Liver (tissue), 3 donors: ENCODE results near the gene PXYLP1.

Source experiments
- ATF3 ChIP-seq: IDR thresholded peaks from 2 replicates; pipeline ENCODE4 v1.6.1; 2016; ENCODE audit warnings: antibody characterized with exemption
- EGR1 ChIP-seq, 2 donors: IDR thresholded peaks; 2 replicates each; pipeline ENCODE4 v1.6.1; 2016 to 2018; ENCODE audit warnings: antibody characterized with exemption in 2 of 2, low read depth in 2 of 2
- GABPA ChIP-seq, 2 donors: IDR thresholded peaks in 1 of 2; conservative IDR thresholded peaks in 1 of 2; 2 replicates each; pipeline ENCODE4 v1.6.1; 2016; ENCODE audit warnings: antibody characterized with exemption in 2 of 2, mild to moderate bottlenecking in 1 of 2, moderate library complexity in 1 of 2
- HNF4G ChIP-seq: IDR thresholded peaks from 2 replicates; pipeline ENCODE4 v1.6.1; 2016; ENCODE audit warnings: antibody characterized with exemption
- MAX ChIP-seq: IDR thresholded peaks from 2 replicates; pipeline ENCODE4 v1.6.1; 2016; ENCODE audit warnings: antibody characterized with exemption
- NR2F2 ChIP-seq: IDR thresholded peaks from 2 replicates; pipeline ENCODE4 v1.6.1; 2016; ENCODE audit warnings: antibody characterized with exemption
- RAD21 ChIP-seq, 2 donors: IDR thresholded peaks; 2 replicates each; pipeline ENCODE4 v1.6.1; 2016; ENCODE audit warnings: antibody characterized with exemption in 2 of 2, mild to moderate bottlenecking in 2 of 2
- RXRA ChIP-seq, 2 donors: IDR thresholded peaks; 2 replicates each; pipeline ENCODE4 v1.6.1; 2017 to 2018; ENCODE audit warnings: antibody characterized with exemption in 2 of 2, mild to moderate bottlenecking in 1 of 2
- SP1 ChIP-seq: IDR thresholded peaks from 2 replicates; pipeline ENCODE4 v1.6.1; 2018; ENCODE audit warnings: antibody characterized with exemption, mild to moderate bottlenecking
- TAF1 ChIP-seq: conservative IDR thresholded peaks from 2 replicates; pipeline ENCODE4 v1.6.1; 2016; ENCODE audit warnings: antibody characterized with exemption, mild to moderate bottlenecking
- YY1 ChIP-seq: IDR thresholded peaks from 2 replicates; pipeline ENCODE4 v1.6.1; 2016; ENCODE audit warnings: antibody characterized with exemption, mild to moderate bottlenecking
- ZBTB33 ChIP-seq: IDR thresholded peaks from 2 replicates; pipeline ENCODE4 v1.6.1; 2016; ENCODE audit warnings: antibody characterized with exemption
- TF ChIP-seq, protein P1 (sequence below): fragments of 150-350 bp; IDR thresholded peaks from 2 replicates; pipeline ENCODE4 v1.5.1; 2017; ENCODE audit warnings: improper control_type of control experiment, low read depth, low read length; ENCODE audit not compliant: missing input control
- TF ChIP-seq, protein P2 (sequence below): IDR thresholded peaks from 2 replicates; pipeline ENCODE4 v1.6.1; 2016; ENCODE audit warnings: antibody characterized with exemption, mild to moderate bottlenecking
- donor health status: healthy.
- donor health status: healthy.

DNA sequence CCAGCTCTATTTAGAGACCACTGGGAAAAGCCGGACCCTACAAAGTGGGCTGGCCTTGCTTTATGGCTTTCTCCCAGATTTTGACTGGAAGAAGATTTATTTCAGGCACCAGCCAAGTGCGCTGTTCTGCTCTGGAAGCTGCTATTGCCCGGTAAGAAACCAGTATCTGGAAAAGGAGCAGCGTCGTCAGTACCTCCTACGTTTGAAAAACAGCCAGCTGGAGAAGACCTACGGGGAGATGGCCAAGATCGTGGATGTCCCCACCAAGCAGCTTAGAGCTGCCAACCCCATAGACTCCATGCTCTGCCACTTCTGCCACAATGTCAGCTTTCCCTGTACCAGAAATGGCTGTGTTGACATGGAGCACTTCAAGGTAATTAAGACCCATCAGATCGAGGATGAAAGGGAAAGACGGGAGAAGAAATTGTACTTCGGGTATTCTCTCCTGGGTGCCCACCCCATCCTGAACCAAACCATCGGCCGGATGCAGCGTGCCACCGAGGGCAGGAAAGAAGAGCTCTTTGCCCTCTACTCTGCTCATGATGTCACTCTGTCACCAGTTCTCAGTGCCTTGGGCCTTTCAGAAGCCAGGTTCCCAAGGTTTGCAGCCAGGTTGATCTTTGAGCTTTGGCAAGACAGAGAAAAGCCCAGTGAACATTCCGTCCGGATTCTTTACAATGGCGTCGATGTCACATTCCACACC is 60.9 kb downstream of the PXYLP1 start:
- TF ChIP-seq, protein P1, sequence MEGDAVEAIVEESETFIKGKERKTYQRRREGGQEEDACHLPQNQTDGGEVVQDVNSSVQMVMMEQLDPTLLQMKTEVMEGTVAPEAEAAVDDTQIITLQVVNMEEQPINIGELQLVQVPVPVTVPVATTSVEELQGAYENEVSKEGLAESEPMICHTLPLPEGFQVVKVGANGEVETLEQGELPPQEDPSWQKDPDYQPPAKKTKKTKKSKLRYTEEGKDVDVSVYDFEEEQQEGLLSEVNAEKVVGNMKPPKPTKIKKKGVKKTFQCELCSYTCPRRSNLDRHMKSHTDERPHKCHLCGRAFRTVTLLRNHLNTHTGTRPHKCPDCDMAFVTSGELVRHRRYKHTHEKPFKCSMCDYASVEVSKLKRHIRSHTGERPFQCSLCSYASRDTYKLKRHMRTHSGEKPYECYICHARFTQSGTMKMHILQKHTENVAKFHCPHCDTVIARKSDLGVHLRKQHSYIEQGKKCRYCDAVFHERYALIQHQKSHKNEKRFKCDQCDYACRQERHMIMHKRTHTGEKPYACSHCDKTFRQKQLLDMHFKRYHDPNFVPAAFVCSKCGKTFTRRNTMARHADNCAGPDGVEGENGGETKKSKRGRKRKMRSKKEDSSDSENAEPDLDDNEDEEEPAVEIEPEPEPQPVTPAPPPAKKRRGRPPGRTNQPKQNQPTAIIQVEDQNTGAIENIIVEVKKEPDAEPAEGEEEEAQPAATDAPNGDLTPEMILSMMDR: no peak
- TF ChIP-seq HNF4G (peak; percentile 58), YY1 (no peak), RAD21 (IDR thresholded peaks at IDR 0.05) (no peak), TAF1 (no peak), SP1 (peak; percentile 47), MAX (no peak), RXRA (IDR thresholded peaks at IDR 0.05) (no peak), EGR1 (IDR thresholded peaks at IDR 0.05; ENCODE audit: low read depth in 2 of 2) (no peak), NR2F2 (no peak), ZBTB33 (no peak), GABPA (IDR thresholded peaks at IDR 0.05 in 1 of 2, conservative IDR thresholded peaks at IDR 0.05 in 1 of 2) (peak in 1 of 2 donors; percentile 40), ATF3 (no peak)
- TF ChIP-seq, protein P2, sequence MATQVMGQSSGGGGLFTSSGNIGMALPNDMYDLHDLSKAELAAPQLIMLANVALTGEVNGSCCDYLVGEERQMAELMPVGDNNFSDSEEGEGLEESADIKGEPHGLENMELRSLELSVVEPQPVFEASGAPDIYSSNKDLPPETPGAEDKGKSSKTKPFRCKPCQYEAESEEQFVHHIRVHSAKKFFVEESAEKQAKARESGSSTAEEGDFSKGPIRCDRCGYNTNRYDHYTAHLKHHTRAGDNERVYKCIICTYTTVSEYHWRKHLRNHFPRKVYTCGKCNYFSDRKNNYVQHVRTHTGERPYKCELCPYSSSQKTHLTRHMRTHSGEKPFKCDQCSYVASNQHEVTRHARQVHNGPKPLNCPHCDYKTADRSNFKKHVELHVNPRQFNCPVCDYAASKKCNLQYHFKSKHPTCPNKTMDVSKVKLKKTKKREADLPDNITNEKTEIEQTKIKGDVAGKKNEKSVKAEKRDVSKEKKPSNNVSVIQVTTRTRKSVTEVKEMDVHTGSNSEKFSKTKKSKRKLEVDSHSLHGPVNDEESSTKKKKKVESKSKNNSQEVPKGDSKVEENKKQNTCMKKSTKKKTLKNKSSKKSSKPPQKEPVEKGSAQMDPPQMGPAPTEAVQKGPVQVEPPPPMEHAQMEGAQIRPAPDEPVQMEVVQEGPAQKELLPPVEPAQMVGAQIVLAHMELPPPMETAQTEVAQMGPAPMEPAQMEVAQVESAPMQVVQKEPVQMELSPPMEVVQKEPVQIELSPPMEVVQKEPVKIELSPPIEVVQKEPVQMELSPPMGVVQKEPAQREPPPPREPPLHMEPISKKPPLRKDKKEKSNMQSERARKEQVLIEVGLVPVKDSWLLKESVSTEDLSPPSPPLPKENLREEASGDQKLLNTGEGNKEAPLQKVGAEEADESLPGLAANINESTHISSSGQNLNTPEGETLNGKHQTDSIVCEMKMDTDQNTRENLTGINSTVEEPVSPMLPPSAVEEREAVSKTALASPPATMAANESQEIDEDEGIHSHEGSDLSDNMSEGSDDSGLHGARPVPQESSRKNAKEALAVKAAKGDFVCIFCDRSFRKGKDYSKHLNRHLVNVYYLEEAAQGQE: no peak
